ENCODE measurements around the gene ARMC7.
A peak's percentile ranks its signal among the peaks of the same experiment; 100 is the strongest.
"Not testable (repeated sequence)": the region's sequence is repeated elsewhere in the genome, so short reads cannot be mapped to it uniquely, and the experiment has no call there.

The ARMC7 gene

GRCh38 chr17:75109407-75110233 is at the start of gene ARMC7:
Gene ARMC7 (plus strand): TSS chr17:75109969. CDS start chr17:75110289, 320 bp downstream.
- DNase-seq, result peak; percentile 95

GRCh38 chr17:75060434-75061054 is 49.2 kb upstream of the ARMC7 start:
- DNase-seq, result no peak

- DNase-seq, result no peak
These were observed 48.7 kb upstream of the ARMC7 start for GRCh38 chr17:75061055-75061438.

- no peak for DNase-seq
These were observed 48.2 kb upstream of the ARMC7 start for GRCh38 chr17:75061618-75062017.

GRCh38 chr17:75063201-75063600 is 46.6 kb upstream of the ARMC7 start:
- no peak for DNase-seq

- DNase-seq, result no peak
These were observed 46.1 kb upstream of the ARMC7 start for GRCh38 chr17:75063626-75064025.

- DNase-seq, result no peak
These were observed 45.7 kb upstream of the ARMC7 start for GRCh38 chr17:75064040-75064439.

- DNase-seq, result no peak
These were observed 45.3 kb upstream of the ARMC7 start for GRCh38 chr17:75064460-75064859.

GRCh38 chr17:75064867-75065561 is 44.8 kb upstream of the ARMC7 start:
- no peak for DNase-seq

GRCh38 chr17:75065562-75066151 is 44.1 kb upstream of the ARMC7 start:
- DNase-seq, result no peak

- peak; percentile 89 for DNase-seq
These were observed 41.9 kb upstream of the ARMC7 start for GRCh38 chr17:75067856-75068255.

GRCh38 chr17:75068750-75069149 is 41.0 kb upstream of the ARMC7 start:
- no peak for DNase-seq

- DNase-seq, result peak; percentile 55
These were observed 40.0 kb upstream of the ARMC7 start for GRCh38 chr17:75069783-75070182.

GRCh38 chr17:75071478-75072271 is 38.1 kb upstream of the ARMC7 start:
- peak; percentile 71 for DNase-seq

GRCh38 chr17:75072909-75073308 is 36.9 kb upstream of the ARMC7 start:
- not testable (repeated sequence) for DNase-seq

GRCh38 chr17:75073618-75074047 is 36.1 kb upstream of the ARMC7 start:
- no peak for DNase-seq

GRCh38 chr17:75074532-75074931 is 35.2 kb upstream of the ARMC7 start:
- no peak for DNase-seq

- DNase-seq, result no peak
These were observed 34.0 kb upstream of the ARMC7 start for GRCh38 chr17:75075597-75076336.

GRCh38 chr17:75077072-75077495 is 32.7 kb upstream of the ARMC7 start:
- DNase-seq, result no peak

- DNase-seq, result peak; percentile 86
These were observed 32.1 kb upstream of the ARMC7 start for GRCh38 chr17:75077496-75078283.
